Panc1 (cell line): ENCODE results near the gene SEMA7A. TPM values are rescaled to one million over a fixed set of nuclear protein-coding genes. Genes with fewer than 3 reads are reported as not detected.

ENCODE experiments used
- ATAC-seq: fragments of 200-7000 bp; cut with Tn5 transposase; 2 replicates; pipeline ENCODE4 v1.9.1; 2020; ENCODE audit warnings: mild to moderate bottlenecking, moderate library complexity
- BruUV-seq: library from RNA; stranded (reverse); fragments of 400-500 nt; replicated peaks from 2 replicates; lab custom pipeline; 2021; lab: Mats Ljungman, UMichigan
- CTCF ChIA-PET: fragments of 300-600 bp; sonication (Branson Sonifier 250); formaldehyde crosslinking; loops from one replicate; lab custom pipeline; 2022; ENCODE audit warnings: antibody characterized with exemption; lab: Charles Lee
- POLR2A ChIA-PET: fragments of 300-600 bp; sonication (Branson Sonifier 250); formaldehyde crosslinking; loops from one replicate; lab custom pipeline; 2022; ENCODE audit warnings: antibody characterized with exemption; lab: Charles Lee
- DNase-seq: peaks from one replicate; pipeline ENCODE4 v3.0.0-alpha.2; 2010; ENCODE audit warnings: low read depth, low spot score
- H3K27ac ChIP-seq: 2 replicates; pipeline ENCODE4 v1.5.1; 2011; ENCODE audit warnings: mild to moderate bottlenecking, low read length, inconsistent platforms
- H3K27me3 ChIP-seq: fragments of 200-500 bp; sonication (Bioruptor generic); 2 replicates; pipeline ENCODE4 v1.6.0; 2014; ENCODE audit warnings: low read length, inconsistent platforms; ENCODE audit not compliant: control insufficient read depth, insufficient read depth
- H3K36me3 ChIP-seq: fragments of 200-500 bp; sonication (Bioruptor generic); 2 replicates; pipeline ENCODE4 v1.5.1; 2014; ENCODE audit warnings: inconsistent platforms, mild to moderate bottlenecking, low read length, moderate library complexity; ENCODE audit not compliant: control insufficient read depth, insufficient read depth
- H3K4me1 ChIP-seq: 2 replicates; pipeline ENCODE4 v1.5.1; 2011; ENCODE audit warnings: inconsistent platforms, mild to moderate bottlenecking, low read length, moderate library complexity; ENCODE audit not compliant: control insufficient read depth, insufficient read depth
- H3K4me3 ChIP-seq, 2 experiments: 2 replicates each; pipeline ENCODE4 v1.5.1; 2011 to 2012; ENCODE audit warnings: low read depth in 2 of 2, low read length in 2 of 2, mild to moderate bottlenecking in 2 of 2, inconsistent platforms in 1 of 2, moderate library complexity in 1 of 2
- H3K9me3 ChIP-seq: fragments of 200-500 bp; sonication (Bioruptor generic); 2 replicates; pipeline ENCODE4 v1.5.1; 2014; ENCODE audit warnings: low read depth, mild to moderate bottlenecking, inconsistent platforms, low read length, moderate library complexity; ENCODE audit not compliant: control insufficient read depth, insufficient read depth
- POLR2AphosphoS5 ChIP-seq: IDR thresholded peaks from 2 replicates; pipeline ENCODE4 v1.6.1; 2012; ENCODE audit warnings: mild to moderate bottlenecking, low read depth, low read length, moderate library complexity
- SIN3A ChIP-seq: IDR thresholded peaks from 2 replicates; pipeline ENCODE4 v1.6.1; 2012; ENCODE audit warnings: low read depth, mild to moderate bottlenecking, low read length, moderate library complexity, borderline replicate concordance; ENCODE audit not compliant: insufficient read depth
- TCF7L2 ChIP-seq: IDR thresholded peaks from 2 replicates; pipeline ENCODE4 v1.6.1; 2011; ENCODE audit warnings: mild to moderate bottlenecking, low read depth, low read length, inconsistent platforms
- in situ Hi-C: cut with HindIII; loops from 2 replicates; pipeline ENCODE4 v1.10.0; 2016; ENCODE audit warnings: low sequenced_read_pairs, low pct_unique_long_range_greater_than_20kb
- intact Hi-C: fragments of 100-400 bp; cut with micrococcal nuclease; formaldehyde crosslinking; loops from one replicate; pipeline ENCODE4 v1.10.0; 2022; ENCODE audit not compliant: unreplicated experiment
- total RNA-seq: library from RNA; stranded (reverse); gene quantifications from one replicate; pipeline ENCODE4 v1.2.1, GENCODE V29; 2021; ENCODE audit not compliant: unreplicated experiment
- TF ChIP-seq, protein P1 (sequence below), 2 experiments: IDR thresholded peaks; 2 replicates each; pipeline ENCODE4 v1.6.1; 2011 to 2012; ENCODE audit warnings: low read depth in 2 of 2, control low read depth in 1 of 2, low read length in 1 of 2, mild to moderate bottlenecking in 1 of 2, moderate library complexity in 1 of 2; ENCODE audit not compliant: insufficient read depth in 1 of 2
- TF ChIP-seq, protein P2 (sequence below): fragments of 450-650 bp; IDR thresholded peaks from 2 replicates; pipeline ENCODE4 v1.5.1; 2017; ENCODE audit warnings: mild to moderate bottlenecking

The SEMA7A gene
- total RNA-seq, 1 experiment from 2014 or later, result 11.2 TPM

DNA sequence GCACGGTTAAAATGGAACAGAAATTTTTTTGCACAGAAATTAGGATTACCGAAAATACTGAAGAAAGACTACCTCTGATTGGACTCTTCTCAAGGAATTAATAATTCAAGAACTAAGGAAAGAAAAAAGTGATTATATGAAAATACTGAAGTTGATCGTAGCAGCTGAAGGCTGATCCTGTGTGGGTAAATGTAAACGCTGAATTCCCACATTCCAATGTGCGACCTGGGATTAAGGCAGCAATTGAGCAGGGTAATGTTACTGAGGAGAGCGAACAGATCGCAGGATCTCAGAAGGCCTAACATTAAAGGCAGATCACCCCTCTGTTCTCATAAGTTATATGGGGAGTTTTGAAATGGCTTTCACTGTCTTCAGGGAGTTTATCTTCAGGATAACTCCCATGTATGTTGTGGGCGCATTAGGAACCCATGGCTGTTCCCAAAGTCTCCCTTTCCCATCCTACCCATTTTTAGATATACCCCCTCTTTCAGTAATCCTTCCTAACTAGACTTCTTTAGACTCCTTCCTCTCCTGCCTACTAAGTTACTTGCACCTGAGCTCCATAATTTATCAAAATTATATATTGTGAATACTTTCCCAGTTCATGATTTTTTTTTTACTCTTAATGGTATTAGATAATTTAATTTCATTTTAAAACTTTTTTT, 28.2 kb upstream of the SEMA7A start:
- Histone ChIP-seq H3K9me3 (peaks cover 7% of the 10 kb centered on the region; the same call in 1 of the 2 replicates), H3K27ac (peak overlapping the region; percentile 91), H3K27me3 (no peaks in the 10 kb centered on the region), H3K36me3 (no peaks in the 10 kb centered on the region), H3K4me3 (peak overlapping the region; percentile 74 to 78), H3K4me1 (0 out of 2 replicates have a peak, but pooled peaks cover 3% of the 10 kb centered on the region)
- intact Hi-C loops (loop anchor here (2.0 kb wide), 1 partner anchor 27 kb away; no protein-coding TSS in a partner anchor), in situ Hi-C loops (no loop called here)
- no peak for TF ChIP-seq POLR2AphosphoS5
- TF ChIP-seq, protein P1, sequence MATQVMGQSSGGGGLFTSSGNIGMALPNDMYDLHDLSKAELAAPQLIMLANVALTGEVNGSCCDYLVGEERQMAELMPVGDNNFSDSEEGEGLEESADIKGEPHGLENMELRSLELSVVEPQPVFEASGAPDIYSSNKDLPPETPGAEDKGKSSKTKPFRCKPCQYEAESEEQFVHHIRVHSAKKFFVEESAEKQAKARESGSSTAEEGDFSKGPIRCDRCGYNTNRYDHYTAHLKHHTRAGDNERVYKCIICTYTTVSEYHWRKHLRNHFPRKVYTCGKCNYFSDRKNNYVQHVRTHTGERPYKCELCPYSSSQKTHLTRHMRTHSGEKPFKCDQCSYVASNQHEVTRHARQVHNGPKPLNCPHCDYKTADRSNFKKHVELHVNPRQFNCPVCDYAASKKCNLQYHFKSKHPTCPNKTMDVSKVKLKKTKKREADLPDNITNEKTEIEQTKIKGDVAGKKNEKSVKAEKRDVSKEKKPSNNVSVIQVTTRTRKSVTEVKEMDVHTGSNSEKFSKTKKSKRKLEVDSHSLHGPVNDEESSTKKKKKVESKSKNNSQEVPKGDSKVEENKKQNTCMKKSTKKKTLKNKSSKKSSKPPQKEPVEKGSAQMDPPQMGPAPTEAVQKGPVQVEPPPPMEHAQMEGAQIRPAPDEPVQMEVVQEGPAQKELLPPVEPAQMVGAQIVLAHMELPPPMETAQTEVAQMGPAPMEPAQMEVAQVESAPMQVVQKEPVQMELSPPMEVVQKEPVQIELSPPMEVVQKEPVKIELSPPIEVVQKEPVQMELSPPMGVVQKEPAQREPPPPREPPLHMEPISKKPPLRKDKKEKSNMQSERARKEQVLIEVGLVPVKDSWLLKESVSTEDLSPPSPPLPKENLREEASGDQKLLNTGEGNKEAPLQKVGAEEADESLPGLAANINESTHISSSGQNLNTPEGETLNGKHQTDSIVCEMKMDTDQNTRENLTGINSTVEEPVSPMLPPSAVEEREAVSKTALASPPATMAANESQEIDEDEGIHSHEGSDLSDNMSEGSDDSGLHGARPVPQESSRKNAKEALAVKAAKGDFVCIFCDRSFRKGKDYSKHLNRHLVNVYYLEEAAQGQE (IDR thresholded peaks at IDR 0.05; ENCODE audit: insufficient read depth in 1 of 2, low read depth in 2 of 2, low read length in 1 of 2), result no peak
- TF ChIP-seq SIN3A, result no peak
- TF ChIP-seq TCF7L2, result no peak
- TF ChIP-seq, protein P2, sequence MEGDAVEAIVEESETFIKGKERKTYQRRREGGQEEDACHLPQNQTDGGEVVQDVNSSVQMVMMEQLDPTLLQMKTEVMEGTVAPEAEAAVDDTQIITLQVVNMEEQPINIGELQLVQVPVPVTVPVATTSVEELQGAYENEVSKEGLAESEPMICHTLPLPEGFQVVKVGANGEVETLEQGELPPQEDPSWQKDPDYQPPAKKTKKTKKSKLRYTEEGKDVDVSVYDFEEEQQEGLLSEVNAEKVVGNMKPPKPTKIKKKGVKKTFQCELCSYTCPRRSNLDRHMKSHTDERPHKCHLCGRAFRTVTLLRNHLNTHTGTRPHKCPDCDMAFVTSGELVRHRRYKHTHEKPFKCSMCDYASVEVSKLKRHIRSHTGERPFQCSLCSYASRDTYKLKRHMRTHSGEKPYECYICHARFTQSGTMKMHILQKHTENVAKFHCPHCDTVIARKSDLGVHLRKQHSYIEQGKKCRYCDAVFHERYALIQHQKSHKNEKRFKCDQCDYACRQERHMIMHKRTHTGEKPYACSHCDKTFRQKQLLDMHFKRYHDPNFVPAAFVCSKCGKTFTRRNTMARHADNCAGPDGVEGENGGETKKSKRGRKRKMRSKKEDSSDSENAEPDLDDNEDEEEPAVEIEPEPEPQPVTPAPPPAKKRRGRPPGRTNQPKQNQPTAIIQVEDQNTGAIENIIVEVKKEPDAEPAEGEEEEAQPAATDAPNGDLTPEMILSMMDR, result no peak
- ChIA-PET CTCF (interaction anchor here (0.7 kb wide), 2 partner anchors 77 to 87 kb away, joined by 4 read pairs; no protein-coding TSS in a partner anchor), POLR2A (interaction anchor here (0.6 kb wide), 3 partner anchors 20 to 298 kb away, joined by 3 to 4 read pairs (median 3); no protein-coding TSS in a partner anchor)
- ATAC-seq, result no peak
- no peak for DNase-seq
- BruUV-seq, result TSS peak; percentile 90

DNA sequence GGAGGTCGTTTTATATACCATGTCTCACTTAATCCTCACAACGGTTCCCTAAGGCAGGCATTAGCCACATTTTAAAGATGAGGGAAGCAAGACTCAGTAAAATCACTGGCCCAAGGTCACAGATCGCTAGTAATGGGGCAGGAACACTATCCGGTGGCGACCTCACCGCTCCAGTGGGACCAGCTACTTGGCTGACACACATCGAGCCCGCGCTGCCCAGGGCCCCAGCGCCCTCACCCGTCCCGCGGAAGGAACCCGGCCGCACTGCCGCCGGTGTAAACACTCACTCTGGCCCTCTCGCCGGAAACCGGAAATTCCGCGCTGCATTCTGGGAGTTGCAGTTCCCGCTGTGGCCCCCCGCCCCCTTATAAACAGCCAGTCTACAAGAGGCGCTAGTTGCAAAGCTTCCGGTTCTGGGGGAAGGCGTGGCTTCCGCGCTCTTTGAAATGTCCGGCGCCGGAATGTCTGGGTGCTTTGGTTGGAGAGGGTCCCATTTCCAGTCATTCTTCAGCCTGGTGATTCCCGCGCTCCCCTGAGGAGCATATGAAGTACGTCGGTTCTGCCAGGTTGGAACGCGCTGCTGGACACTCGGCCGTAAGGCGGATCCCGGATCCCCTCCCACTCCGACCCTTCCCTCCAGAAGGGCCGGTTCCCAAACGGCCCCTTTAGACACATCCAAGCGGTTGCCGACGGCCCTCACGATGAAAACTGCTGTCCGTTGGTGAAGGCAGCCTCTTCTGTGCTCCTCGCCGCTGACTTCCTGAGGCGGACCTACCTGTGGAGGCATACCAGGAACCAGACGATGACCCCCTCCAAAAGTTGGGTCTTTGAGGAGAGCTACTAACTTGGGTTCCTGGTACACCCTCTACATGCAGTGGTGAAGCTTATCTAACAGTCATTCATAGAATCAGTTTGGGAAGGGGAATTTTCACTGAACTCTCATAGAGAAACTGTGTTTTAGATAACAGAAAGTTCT, 27.4 kb upstream of the SEMA7A start, which contains the start of gene UBL7:
UBL7 (minus strand) TSS at position 290 of the 976 bp plus-strand sequence. CDS start 2,293 bp downstream, outside the sequence.
- peak; percentile 78 for DNase-seq
- in situ Hi-C loops, result no loop called here
- peak within 1 kb of the TSS; percentile 74 to 78 for H3K4me3 ChIP-seq

More for the DNA sequence above, 27.4 kb upstream of the SEMA7A start, which contains the start of gene UBL7:
- H3K4me1 ChIP-seq, result 0 out of 2 replicates have a peak, but pooled peaks cover 3% of the 10 kb centered on the region
- H3K36me3 ChIP-seq, result no peaks in the 10 kb centered on the region
- H3K27ac ChIP-seq, result peak within 1 kb of the TSS; percentile 91
- ATAC-seq, result peak; percentile 98
- CTCF ChIA-PET, result interaction anchor here (0.7 to 0.8 kb wide), 2 partner anchors 27 to 82 kb away, joined by 3 to 4 read pairs; no protein-coding TSS in a partner anchor
- POLR2A ChIA-PET, result interaction anchor here (0.6 kb wide), 1 partner anchor 991 kb away, joined by 12 read pairs; the partner anchor contains the start of gene SIN3A
- TF ChIP-seq, protein P1 (IDR thresholded peaks at IDR 0.05; ENCODE audit: insufficient read depth in 1 of 2, low read depth in 2 of 2, low read length in 1 of 2), result 0 out of 4 replicates have a peak, but pooled peaks of 1 of the 2 experiments have one; percentile 33
- TF ChIP-seq TCF7L2, result peak; percentile 99
- peak; percentile 82; the same call in 1 of the 2 replicates for TF ChIP-seq SIN3A
- peak; percentile 90 for TF ChIP-seq POLR2AphosphoS5
- TF ChIP-seq, protein P2, result no peak; the same call in 1 of the 2 replicates
- intact Hi-C loops, result loop anchor here (2.0 kb wide), 1 partner anchor 26 kb away; no protein-coding TSS in a partner anchor
- BruUV-seq, result no TSS peak
- peaks cover 7% of the 10 kb centered on the region; the same call in 1 of the 2 replicates for H3K9me3 ChIP-seq
- no peaks in the 10 kb centered on the region for H3K27me3 ChIP-seq
